HG02798 (cell line): ENCODE measurements around the gene GPR101.
"Not testable (repeated sequence)": the region's sequence is repeated elsewhere in the genome, so short reads cannot be mapped to it uniquely, and the experiment has no call there.

Experiments used
- ATAC-seq: cut with Tn5 transposase; IDR thresholded peaks from one replicate; pipeline ENCODE4 v1.9.1; 2021; ENCODE audit warnings: mild to moderate bottlenecking; ENCODE audit not compliant: unreplicated experiment, poor library complexity

GPR101 gene

GRCh38 chrX:137031039-137031438, 2.8 kb downstream of the GPR101 start:
- ATAC-seq, result no peak

- no peak for ATAC-seq
Observed at GRCh38 chrX:137028699-137029098, 5.1 kb downstream of the GPR101 start.

- ATAC-seq, result no peak
Observed at GRCh38 chrX:137025930-137026329, 7.9 kb downstream of the GPR101 start.

GRCh38 chrX:137000236-137000635, 33.6 kb downstream of the GPR101 start:
- not testable (repeated sequence) for ATAC-seq

GRCh38 chrX:136999024-136999423, 34.8 kb downstream of the GPR101 start:
- ATAC-seq, result no peak
